ENCODE measurements around the gene SPCS3. TPM values are rescaled to one million over a fixed set of nuclear protein-coding genes. Genes with fewer than 3 reads are reported as not detected.

The SPCS3 gene
- total RNA-seq, 1 experiment from 2014 or later: 128 TPM

DNA sequence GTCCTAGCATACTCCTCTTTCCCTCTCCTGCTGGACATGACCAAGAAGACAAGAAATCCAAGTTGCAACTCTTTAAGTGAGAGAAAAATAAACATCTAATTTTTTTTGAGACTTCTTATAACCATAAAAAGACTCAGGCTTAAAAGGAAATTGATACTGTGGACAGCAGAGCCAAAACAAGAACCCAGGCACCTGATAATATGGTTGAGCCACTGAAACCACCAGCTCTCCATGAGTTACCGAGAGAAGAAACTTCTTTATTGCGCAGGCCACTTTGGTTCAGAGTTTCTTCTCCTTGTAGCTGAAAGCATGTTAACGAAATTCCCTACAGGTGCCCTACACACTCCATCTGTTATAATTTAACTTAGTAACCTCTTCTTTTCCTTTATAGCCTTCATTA, 11.3 kb upstream of the SPCS3 start:
- DNase-seq (ENCODE audit: low spot score): no peak
- Histone ChIP-seq H3K4me1 (ENCODE audit: insufficient read depth, low read length, poor library complexity, severe bottlenecking) (no peaks in the 10 kb centered on the region), H3K9me3 (ENCODE audit: low read depth, low read length, poor library complexity, severe bottlenecking) (no peaks in the 10 kb centered on the region), H3K27me3 (replicated peaks; ENCODE audit: insufficient read depth, low read depth, low read length, poor library complexity) (no peaks in the 10 kb centered on the region), H3K4me3 (ENCODE audit: low read depth, low read length, poor library complexity, severe bottlenecking) (no peak overlapping the region), H3K36me3 (ENCODE audit: insufficient read depth, low read length, poor library complexity, severe bottlenecking) (no peaks in the 10 kb centered on the region), H3K27ac (ENCODE audit: low read depth, low read length, poor library complexity, severe bottlenecking) (no peak overlapping the region)
- TF ChIP-seq, protein P1, sequence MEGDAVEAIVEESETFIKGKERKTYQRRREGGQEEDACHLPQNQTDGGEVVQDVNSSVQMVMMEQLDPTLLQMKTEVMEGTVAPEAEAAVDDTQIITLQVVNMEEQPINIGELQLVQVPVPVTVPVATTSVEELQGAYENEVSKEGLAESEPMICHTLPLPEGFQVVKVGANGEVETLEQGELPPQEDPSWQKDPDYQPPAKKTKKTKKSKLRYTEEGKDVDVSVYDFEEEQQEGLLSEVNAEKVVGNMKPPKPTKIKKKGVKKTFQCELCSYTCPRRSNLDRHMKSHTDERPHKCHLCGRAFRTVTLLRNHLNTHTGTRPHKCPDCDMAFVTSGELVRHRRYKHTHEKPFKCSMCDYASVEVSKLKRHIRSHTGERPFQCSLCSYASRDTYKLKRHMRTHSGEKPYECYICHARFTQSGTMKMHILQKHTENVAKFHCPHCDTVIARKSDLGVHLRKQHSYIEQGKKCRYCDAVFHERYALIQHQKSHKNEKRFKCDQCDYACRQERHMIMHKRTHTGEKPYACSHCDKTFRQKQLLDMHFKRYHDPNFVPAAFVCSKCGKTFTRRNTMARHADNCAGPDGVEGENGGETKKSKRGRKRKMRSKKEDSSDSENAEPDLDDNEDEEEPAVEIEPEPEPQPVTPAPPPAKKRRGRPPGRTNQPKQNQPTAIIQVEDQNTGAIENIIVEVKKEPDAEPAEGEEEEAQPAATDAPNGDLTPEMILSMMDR (conservative IDR thresholded peaks at IDR 0.05; ENCODE audit: low read depth, low read length): no peak
- no peak for TF ChIP-seq EZH2 (IDR thresholded peaks at IDR 0.05; ENCODE audit: borderline replicate concordance, low read depth, low read length, poor library complexity, severe bottlenecking)
- POLR2A ChIA-PET (ENCODE audit: low non-redundant PET): no interaction called here
- intact Hi-C loops (cut with micrococcal nuclease; ENCODE audit: unreplicated experiment): no loop called here
- CTCF ChIA-PET: no interaction called here
- no TSS peak for BruUV-seq (replicated peaks)

DNA sequence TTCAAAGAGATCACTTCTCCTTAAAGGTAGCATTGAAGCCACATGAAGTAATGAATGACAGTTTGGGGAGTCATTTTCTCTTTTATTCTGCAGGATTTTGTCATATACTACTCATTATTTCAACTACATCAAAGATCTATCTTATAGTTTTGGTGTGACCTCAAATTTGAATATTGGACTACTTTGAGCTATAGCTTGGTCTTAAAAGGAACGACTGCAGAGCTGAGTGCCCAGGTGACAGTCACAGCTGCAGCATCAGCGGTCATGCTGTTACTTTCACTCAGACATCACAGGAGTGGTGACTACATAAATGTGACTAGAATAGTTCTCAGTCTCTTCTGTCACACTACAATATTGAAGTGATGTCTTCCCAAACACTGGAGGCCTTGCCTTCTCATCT, 10.7 kb upstream of the SPCS3 start:
- ChIA-PET POLR2A (ENCODE audit: low non-redundant PET) (no interaction called here), CTCF (no interaction called here)
- Histone ChIP-seq H3K4me3 (ENCODE audit: low read depth, low read length, poor library complexity, severe bottlenecking) (no peak overlapping the region), H3K27ac (ENCODE audit: low read depth, low read length, poor library complexity, severe bottlenecking) (no peak overlapping the region), H3K4me1 (ENCODE audit: insufficient read depth, low read length, poor library complexity, severe bottlenecking) (no peaks in the 10 kb centered on the region), H3K36me3 (ENCODE audit: insufficient read depth, low read length, poor library complexity, severe bottlenecking) (no peaks in the 10 kb centered on the region), H3K9me3 (ENCODE audit: low read depth, low read length, poor library complexity, severe bottlenecking) (no peaks in the 10 kb centered on the region), H3K27me3 (replicated peaks; ENCODE audit: insufficient read depth, low read depth, low read length, poor library complexity) (no peaks in the 10 kb centered on the region)
- DNase-seq (ENCODE audit: low spot score): no peak
- intact Hi-C loops (cut with micrococcal nuclease; ENCODE audit: unreplicated experiment): no loop called here
- TF ChIP-seq, protein P1 (conservative IDR thresholded peaks at IDR 0.05; ENCODE audit: low read depth, low read length): no peak
- no peak for TF ChIP-seq EZH2 (IDR thresholded peaks at IDR 0.05; ENCODE audit: borderline replicate concordance, low read depth, low read length, poor library complexity, severe bottlenecking)
- BruUV-seq (replicated peaks): no TSS peak

DNA sequence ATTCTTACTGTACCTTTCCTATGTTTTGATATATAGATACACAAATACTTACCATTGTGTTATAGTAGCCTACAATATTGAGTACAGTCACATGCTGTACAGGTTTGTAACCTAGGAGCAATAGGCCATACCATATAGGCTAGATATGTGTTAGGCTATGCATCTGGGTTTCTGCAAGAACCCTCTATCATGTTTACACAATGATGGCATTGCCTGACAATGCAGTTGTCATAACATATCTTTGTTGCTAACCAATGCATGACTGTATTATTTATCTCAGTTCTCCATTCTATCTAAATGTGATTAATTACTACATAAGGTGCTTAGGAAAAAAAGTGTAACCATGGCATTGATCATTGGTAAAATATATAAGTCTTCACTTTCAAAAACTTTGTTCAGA, 10.0 kb upstream of the SPCS3 start:
- H3K9me3 ChIP-seq (ENCODE audit: low read depth, low read length, poor library complexity, severe bottlenecking): no peaks in the 10 kb centered on the region
- no peaks in the 10 kb centered on the region for H3K36me3 ChIP-seq (ENCODE audit: insufficient read depth, low read length, poor library complexity, severe bottlenecking)
- no peak overlapping the region for H3K27ac ChIP-seq (ENCODE audit: low read depth, low read length, poor library complexity, severe bottlenecking)
- BruUV-seq (replicated peaks): no TSS peak
- H3K27me3 ChIP-seq (replicated peaks; ENCODE audit: insufficient read depth, low read depth, low read length, poor library complexity): no peaks in the 10 kb centered on the region
- ChIA-PET POLR2A (ENCODE audit: low non-redundant PET) (no interaction called here), CTCF (no interaction called here)
- TF ChIP-seq EZH2 (IDR thresholded peaks at IDR 0.05; ENCODE audit: borderline replicate concordance, low read depth, low read length, poor library complexity, severe bottlenecking): no peak
- TF ChIP-seq, protein P1 (conservative IDR thresholded peaks at IDR 0.05; ENCODE audit: low read depth, low read length): no peak
- intact Hi-C loops (cut with micrococcal nuclease; ENCODE audit: unreplicated experiment): no loop called here
- no peak overlapping the region for H3K4me3 ChIP-seq (ENCODE audit: low read depth, low read length, poor library complexity, severe bottlenecking)
- H3K4me1 ChIP-seq (ENCODE audit: insufficient read depth, low read length, poor library complexity, severe bottlenecking): no peaks in the 10 kb centered on the region
- DNase-seq (ENCODE audit: low spot score): no peak

All from A673 (cell line).